Measurements from ENCODE around the gene UBR1.

DNA sequence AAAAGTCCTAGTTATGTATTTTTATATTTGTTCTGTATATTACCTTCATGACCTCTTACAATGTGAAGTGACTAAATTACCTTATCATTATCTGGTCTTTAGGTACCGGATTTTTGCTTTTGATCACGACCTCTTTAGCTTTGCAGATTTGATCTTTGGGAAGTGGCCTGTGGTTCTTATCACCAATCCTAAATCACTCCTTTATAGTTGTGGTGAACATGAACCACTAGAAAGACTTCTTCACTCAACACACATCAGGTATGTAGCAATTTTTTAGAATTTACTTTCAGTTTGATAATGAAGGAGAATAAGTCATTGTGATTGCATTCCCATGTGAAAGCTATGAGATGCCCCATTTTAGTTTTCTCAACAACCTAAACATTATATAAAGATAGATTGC is 45.9 kb upstream of the UBR1 start:
- TF ChIP-seq TAF1 (IDR thresholded peaks at IDR 0.05; ENCODE audit: borderline replicate concordance, insufficient read depth, low read length) (no peak), REST (IDR thresholded peaks at IDR 0.05; ENCODE audit: insufficient read depth in 1 of 2, low read depth in 2 of 2, low read length in 2 of 2) (no peak), FOXP2 (optimal IDR thresholded peaks at IDR 0.05; ENCODE audit: borderline replicate concordance, extremely low read depth, extremely low read length, insufficient read depth) (no peak), POLR2AphosphoS5 (IDR thresholded peaks at IDR 0.05; ENCODE audit: low read depth, low read length) (no peak), SIN3A (IDR thresholded peaks at IDR 0.05; ENCODE audit: borderline replicate concordance, insufficient read depth, low read length) (no peak)

Data from PFSK-1 (cell line).